ENCODE measurements around the gene HTRA3.
A peak's percentile ranks its signal among the peaks of the same experiment; 100 is the strongest.

The HTRA3 gene

DNA sequence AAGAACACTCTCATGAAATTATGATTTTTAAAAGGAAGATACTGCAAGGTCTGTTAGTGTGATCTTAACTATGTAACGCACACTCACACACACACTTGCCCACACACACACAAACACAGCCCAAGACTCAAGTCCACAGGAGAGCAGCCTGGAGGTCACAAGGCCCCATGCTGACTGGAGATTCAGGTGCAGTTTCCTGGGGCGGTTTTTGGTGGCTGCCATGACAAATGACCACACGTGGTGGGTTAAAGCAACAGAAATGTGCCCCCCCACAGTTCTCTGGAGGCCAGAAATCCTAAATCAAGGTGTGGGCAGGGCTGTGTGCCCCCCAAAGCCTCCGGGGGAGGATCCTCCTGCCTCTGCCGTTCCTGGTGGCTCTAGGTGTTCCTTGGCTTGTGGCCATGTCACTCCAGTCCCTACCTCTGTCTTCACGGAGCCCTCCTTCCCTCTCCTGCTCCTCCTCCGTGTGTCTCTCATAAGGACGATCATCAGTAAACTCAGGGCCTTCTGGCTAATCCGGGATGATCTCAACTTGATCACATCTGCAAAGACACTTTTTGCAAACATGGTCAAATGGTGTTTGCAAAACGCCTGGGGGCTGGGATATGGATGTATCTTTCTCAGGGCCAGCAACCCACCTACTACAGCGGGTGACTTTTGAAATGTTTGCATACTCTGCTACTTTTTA, 9.7 kb upstream of the HTRA3 start:
- H3K27ac ChIP-seq = no peak overlapping the region
- ChIA-PET POLR2A (ENCODE audit: low non-redundant PET) (no interaction called here), CTCF (interaction anchor here (0.6 kb wide), 1 partner anchor 163 kb away, joined by 3 read pairs; no protein-coding TSS in a partner anchor)
- TF ChIP-seq, protein P1, sequence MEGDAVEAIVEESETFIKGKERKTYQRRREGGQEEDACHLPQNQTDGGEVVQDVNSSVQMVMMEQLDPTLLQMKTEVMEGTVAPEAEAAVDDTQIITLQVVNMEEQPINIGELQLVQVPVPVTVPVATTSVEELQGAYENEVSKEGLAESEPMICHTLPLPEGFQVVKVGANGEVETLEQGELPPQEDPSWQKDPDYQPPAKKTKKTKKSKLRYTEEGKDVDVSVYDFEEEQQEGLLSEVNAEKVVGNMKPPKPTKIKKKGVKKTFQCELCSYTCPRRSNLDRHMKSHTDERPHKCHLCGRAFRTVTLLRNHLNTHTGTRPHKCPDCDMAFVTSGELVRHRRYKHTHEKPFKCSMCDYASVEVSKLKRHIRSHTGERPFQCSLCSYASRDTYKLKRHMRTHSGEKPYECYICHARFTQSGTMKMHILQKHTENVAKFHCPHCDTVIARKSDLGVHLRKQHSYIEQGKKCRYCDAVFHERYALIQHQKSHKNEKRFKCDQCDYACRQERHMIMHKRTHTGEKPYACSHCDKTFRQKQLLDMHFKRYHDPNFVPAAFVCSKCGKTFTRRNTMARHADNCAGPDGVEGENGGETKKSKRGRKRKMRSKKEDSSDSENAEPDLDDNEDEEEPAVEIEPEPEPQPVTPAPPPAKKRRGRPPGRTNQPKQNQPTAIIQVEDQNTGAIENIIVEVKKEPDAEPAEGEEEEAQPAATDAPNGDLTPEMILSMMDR (conservative IDR thresholded peaks at IDR 0.05; ENCODE audit: low read depth) = no peak
- DNase-seq (ENCODE audit: low spot score) = no peak

DNA sequence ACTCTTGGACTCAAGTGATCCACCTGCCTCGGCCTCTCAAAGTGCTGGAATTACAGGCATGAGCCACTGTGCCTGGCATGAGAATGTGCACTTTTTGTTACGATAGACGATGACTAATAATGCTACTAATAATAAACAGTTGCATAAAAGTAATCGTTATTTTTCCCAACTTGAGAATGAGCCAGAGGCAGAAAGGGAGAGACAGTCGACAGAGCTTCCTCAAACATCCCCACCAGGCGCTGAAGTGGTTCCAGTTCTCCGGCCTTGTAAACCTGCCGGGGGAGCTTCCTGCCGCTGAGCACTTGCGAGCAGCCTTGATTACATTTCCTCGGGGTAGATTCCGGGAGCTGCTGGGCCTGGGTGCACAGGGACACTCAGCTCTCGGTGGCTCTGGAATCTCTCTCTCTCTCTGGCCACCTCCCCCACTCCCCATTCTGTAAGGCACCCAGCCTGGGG, 8.9 kb upstream of the HTRA3 start:
- H3K27ac ChIP-seq = peak overlapping the region; percentile 30
- POLR2A ChIA-PET (ENCODE audit: low non-redundant PET) = no interaction called here
- CTCF ChIA-PET = interaction anchor here (0.6 kb wide), 2 partner anchors 162 to 486 kb away, joined by 3 read pairs; no protein-coding TSS in a partner anchor
- TF ChIP-seq, protein P1 (conservative IDR thresholded peaks at IDR 0.05; ENCODE audit: low read depth) = no peak
- DNase-seq (ENCODE audit: low spot score) = no peak

DNA sequence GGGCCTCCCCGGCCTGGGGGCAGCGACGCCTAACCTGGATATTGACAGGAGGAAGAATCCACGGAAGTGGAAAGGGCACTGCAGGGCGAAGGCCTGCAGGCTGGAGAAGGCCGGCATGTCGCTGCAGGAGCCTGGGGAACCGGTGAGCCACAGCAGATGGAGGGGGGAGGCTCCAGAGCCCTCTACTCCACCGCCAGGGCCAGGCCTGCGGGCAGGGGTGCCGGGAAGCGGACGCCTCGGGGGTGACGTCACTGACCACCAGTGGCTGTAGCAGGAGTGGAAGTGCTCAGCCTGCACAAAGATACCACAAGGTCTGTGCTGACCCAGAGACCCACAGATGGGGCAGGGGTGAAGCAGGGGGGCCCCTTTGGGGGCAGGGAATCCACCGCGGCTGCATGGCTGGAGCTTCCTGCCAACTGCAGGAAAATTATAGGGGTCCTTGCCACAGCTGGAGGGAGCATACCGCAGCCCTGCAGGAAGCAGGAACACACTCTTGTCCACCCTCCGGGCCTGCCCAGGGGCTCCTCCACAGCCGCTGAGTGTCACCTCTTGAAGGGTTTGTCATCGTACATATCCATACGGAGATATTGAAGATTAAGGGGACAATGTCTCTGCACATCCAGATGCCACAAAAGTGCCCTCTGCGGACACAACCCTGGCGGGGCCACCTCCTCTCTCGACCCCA, 7.6 kb upstream of the HTRA3 start:
- no peak for DNase-seq (ENCODE audit: low spot score)
- ChIA-PET CTCF (no interaction called here), POLR2A (ENCODE audit: low non-redundant PET) (no interaction called here)
- TF ChIP-seq, protein P1 (conservative IDR thresholded peaks at IDR 0.05; ENCODE audit: low read depth) = no peak
- H3K27ac ChIP-seq = no peak overlapping the region

DNA sequence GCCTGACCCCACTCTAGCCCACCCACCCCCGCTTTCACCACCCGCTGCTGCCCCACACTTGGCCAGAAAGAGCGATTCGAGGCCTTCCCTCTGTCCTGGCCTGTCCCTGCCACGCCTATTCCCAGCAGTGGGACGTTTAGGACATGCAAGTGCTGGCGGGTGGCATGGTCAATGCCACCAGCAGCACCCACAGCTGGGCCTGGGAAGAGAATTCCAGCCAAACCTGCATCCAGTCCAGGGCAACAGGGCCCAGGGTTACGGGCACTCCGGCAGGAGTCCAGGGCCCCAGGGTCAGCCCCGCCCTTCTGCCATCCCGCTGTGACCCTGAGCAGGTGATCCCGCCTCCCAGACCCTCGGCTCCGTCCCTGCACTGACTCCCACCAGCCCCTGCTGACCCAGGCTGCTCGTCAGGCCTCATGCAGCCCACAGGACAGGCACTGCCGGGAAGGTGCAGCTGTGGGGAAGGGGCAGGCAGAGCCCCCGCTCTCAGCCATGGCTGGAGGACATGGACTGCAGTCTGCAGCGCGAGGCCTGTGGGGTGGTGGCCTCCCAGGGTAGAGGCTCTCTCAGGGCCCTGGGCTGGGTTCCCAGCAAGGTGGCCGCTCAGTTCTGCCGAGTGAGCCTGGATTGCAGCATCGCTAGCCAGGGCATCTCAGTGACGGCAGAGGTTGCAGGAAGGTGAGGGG, 6.8 kb upstream of the HTRA3 start:
- POLR2A ChIA-PET (ENCODE audit: low non-redundant PET) = no interaction called here
- no peak overlapping the region for H3K27ac ChIP-seq
- CTCF ChIA-PET = no interaction called here
- DNase-seq (ENCODE audit: low spot score) = no peak
- TF ChIP-seq, protein P1 (conservative IDR thresholded peaks at IDR 0.05; ENCODE audit: low read depth) = no peak

DNA sequence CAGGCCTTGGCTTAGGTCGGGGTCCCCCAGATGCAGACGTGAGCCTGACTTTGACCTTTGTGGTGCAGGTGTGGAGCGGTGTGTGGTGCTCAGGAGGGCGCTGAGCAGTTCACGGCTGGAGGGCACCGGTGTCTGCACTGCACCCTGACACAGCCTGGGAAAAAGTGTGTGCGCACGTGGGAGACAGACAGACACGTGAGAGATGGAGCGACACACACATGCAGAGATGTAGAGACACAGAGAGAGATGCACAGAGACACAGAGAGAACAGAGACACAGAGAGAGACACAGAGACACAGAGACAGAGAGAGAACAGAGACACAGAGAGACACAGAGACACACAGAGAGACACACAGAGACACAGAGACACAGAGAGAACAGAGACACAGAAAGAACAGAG, 6.2 kb upstream of the HTRA3 start:
- H3K27ac ChIP-seq = no peak overlapping the region
- POLR2A ChIA-PET (ENCODE audit: low non-redundant PET) = no interaction called here
- CTCF ChIA-PET = no interaction called here
- TF ChIP-seq, protein P1 (conservative IDR thresholded peaks at IDR 0.05; ENCODE audit: low read depth) = no peak
- DNase-seq (ENCODE audit: low spot score) = no peak

DNA sequence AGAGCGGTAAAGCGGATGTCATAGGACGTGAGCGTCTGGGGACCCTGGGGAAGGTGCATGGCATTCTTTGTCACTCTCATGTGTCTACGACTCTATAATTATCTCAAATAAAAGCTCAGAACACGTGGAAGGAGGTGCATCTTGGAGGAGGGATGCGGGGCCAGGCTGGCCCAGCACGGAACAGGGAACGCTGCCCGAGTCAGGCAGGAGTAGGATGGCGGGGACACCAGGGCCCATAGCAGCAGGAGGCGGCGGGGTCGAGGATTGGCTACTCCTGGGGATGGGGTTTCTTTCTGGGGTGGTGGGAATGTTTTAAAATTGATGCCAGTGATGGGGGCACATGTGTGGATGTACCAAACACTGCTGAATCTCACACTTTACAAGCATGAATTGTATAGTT, 5.4 kb upstream of the HTRA3 start:
- CTCF ChIA-PET = no interaction called here
- POLR2A ChIA-PET (ENCODE audit: low non-redundant PET) = no interaction called here
- TF ChIP-seq, protein P1 (conservative IDR thresholded peaks at IDR 0.05; ENCODE audit: low read depth) = no peak

More for the DNA sequence above, 5.4 kb upstream of the HTRA3 start:
- DNase-seq (ENCODE audit: low spot score) = no peak
- no peak overlapping the region for H3K27ac ChIP-seq

Measured in RWPE1 (cell line).